ENCODE measurements around the gene MINDY4B.

MINDY4B gene

DNA sequence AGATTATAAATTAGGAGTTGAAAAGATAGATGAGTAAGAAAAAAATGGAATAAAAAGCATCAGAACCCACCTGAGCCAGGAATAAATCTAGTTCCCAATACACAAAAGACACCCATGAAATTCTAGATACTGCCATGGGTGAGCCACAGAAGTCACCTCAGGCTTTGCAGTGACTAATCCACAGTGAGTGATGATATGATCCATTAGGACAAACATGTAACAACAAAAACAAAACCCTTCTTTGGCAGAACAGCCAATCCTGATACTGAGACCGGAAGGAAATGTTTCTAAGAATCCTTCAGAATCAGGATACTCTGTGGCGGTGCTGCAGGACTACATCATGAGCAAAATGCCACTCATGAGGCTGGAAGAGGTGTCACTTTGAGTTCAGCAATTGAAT lies 15.0 kb upstream of the MINDY4B start:
- TF ChIP-seq, protein P1, sequence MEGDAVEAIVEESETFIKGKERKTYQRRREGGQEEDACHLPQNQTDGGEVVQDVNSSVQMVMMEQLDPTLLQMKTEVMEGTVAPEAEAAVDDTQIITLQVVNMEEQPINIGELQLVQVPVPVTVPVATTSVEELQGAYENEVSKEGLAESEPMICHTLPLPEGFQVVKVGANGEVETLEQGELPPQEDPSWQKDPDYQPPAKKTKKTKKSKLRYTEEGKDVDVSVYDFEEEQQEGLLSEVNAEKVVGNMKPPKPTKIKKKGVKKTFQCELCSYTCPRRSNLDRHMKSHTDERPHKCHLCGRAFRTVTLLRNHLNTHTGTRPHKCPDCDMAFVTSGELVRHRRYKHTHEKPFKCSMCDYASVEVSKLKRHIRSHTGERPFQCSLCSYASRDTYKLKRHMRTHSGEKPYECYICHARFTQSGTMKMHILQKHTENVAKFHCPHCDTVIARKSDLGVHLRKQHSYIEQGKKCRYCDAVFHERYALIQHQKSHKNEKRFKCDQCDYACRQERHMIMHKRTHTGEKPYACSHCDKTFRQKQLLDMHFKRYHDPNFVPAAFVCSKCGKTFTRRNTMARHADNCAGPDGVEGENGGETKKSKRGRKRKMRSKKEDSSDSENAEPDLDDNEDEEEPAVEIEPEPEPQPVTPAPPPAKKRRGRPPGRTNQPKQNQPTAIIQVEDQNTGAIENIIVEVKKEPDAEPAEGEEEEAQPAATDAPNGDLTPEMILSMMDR (IDR thresholded peaks at IDR 0.05; ENCODE audit: low read depth, low read length): no peak
- DNase-seq (ENCODE audit: low read depth, low spot score): no peak
- no peak overlapping the region for H3K4me3 ChIP-seq (ENCODE audit: low read depth, low read length)
- in situ Hi-C loops (cut with HindIII; ENCODE audit: low sequenced_read_pairs): no loop called here

DNA sequence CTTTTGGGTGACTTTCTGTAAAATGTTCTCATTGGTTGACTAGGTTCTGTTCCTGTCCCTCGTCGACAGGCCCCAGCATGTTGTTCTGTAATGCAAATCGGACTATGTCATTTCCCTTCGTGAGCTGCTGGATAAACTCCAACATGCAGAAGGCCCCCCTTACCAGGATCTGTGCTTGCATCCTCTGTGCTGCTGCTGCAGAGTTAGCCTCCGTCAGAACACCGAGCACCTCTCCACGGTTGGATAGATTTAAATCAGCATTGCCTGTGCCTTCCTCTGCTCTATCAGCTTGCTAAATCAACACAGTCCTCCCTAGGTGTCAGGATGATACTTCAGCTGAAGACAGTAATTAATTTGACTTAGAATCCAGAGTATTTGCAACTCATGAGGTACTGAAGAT lies 12.7 kb upstream of the MINDY4B start:
- in situ Hi-C loops (cut with HindIII; ENCODE audit: low sequenced_read_pairs): no loop called here
- DNase-seq (ENCODE audit: low read depth, low spot score): no peak
- no peak overlapping the region for H3K4me3 ChIP-seq (ENCODE audit: low read depth, low read length)
- TF ChIP-seq, protein P1 (IDR thresholded peaks at IDR 0.05; ENCODE audit: low read depth, low read length): no peak

DNA sequence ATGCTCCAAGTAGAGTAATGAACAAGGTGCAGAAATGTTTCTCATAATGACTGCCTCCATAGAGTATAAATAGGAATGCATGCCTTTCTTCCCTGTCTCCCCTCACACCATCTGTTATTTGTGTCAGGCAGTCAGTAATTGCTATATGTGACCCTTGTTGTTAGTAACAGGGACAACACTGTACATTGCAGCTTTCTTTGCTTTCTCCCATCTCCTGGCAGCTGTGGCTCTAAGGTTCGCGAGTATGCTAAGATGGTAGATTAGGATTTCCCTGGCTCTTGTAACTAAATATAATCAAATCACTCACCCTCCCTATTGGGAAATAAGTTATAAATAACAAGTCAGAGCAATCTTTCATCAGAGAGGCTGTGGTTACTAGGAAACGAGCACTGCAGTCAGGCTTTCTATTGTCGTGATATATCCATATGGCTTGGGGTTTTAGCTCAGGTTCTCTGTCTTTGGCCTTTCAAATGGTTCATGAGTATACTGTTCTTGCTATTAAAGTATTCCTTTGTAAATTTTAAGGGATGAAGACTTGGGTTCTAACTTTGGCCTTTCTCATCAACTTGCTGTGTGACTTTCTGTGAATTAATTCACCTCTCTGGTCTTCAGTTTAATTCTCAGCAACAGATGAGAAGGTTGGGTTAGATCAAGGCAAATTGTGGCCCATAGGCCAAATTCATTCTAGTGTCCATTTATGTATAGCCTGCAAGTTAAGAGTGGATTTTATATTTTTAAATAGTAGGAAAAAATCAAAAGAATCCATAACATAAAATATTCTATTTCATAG lies 8.1 kb upstream of the MINDY4B start:
- TF ChIP-seq, protein P1 (IDR thresholded peaks at IDR 0.05; ENCODE audit: low read depth, low read length): no peak
- H3K4me3 ChIP-seq (ENCODE audit: low read depth, low read length): no peak overlapping the region
- in situ Hi-C loops (cut with HindIII; ENCODE audit: low sequenced_read_pairs): no loop called here
- no peak for DNase-seq (ENCODE audit: low read depth, low spot score)

DNA sequence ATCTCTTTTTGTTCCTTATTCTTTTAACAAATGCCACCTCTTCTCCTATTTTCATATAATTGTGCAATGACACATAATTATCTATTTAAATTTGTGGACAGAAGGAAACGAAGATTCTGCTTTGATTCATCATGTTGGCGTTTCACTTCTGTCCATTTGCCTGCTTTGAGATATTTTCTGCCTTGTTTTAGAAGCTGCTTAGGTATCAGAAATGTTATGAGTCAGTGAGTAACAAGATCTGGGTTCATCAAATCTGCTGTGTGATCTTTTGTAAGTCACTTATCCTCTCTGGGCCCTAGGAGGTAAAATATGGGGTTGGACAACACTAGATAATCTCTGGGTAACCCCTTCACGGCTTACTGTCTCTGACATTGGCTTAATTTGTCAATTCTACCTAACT lies 7.3 kb upstream of the MINDY4B start:
- no peak for DNase-seq (ENCODE audit: low read depth, low spot score)
- no peak overlapping the region for H3K4me3 ChIP-seq (ENCODE audit: low read depth, low read length)
- in situ Hi-C loops (cut with HindIII; ENCODE audit: low sequenced_read_pairs): no loop called here
- TF ChIP-seq, protein P1 (IDR thresholded peaks at IDR 0.05; ENCODE audit: low read depth, low read length): no peak

DNA sequence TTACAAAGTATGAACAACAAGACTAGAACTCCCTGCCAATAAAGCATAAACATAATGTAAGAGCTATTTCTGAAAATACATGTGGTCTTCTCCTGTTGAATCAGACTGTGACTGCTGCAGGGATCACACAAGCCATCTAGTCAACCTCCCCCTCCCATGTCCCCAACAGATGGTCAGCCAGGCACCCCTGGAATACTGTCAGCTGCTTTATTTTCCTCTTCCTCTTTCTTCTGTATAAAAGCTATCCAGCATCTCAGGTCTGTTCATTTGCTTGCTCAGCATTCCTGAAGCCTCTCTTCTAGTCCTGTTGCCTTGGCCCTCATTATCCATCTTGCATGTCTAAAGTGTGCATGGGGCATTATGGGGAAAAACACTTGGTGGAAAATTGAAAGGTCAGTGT lies 6.5 kb upstream of the MINDY4B start:
- H3K4me3 ChIP-seq (ENCODE audit: low read depth, low read length): no peak overlapping the region
- in situ Hi-C loops (cut with HindIII; ENCODE audit: low sequenced_read_pairs): no loop called here
- DNase-seq (ENCODE audit: low read depth, low spot score): no peak
- TF ChIP-seq, protein P1 (IDR thresholded peaks at IDR 0.05; ENCODE audit: low read depth, low read length): no peak

DNA sequence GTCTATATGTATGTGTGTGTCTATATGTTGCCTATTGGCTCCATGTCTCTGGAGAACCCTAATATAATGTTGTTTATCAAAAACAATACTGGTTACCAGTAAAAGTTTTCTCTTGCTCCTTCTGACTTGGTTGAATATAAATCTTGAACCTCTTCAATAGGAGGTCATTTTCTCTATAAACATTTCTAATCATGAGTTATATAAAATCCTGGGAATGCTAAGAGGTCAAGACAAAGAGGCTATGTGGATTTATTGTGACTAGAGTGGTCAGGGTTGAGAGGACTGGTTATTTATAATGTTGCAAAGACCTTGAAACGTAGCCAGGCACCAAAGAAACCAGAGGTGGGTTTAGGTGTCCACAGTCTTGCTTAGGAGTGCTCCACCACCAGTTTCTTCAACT lies 1.2 kb upstream of the MINDY4B start:
- no peak overlapping the region for H3K4me3 ChIP-seq (ENCODE audit: low read depth, low read length)
- in situ Hi-C loops (cut with HindIII; ENCODE audit: low sequenced_read_pairs): no loop called here
- TF ChIP-seq, protein P1 (IDR thresholded peaks at IDR 0.05; ENCODE audit: low read depth, low read length): no peak
- no peak for DNase-seq (ENCODE audit: low read depth, low spot score)
